ENCODE measurements around the gene SLC25A13.

The SLC25A13 gene

DNA sequence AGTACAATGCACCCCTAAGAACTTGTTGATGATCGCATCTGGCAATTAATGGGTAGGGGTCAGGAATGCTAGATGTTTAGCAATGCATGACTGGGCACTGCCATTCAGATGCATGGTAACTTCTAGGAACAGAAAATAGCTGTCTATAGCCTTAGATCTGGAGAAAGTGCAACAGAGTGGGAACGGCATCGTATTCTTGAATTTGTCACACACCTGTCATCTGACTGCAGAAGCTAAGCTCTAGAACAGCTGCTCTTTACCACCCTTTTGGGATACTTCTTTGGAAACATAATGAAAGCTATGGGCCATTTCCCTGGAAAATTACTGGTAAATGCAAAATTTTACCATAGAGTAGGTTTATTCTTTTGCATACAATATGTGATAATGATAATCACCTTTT lies 118.1 kb downstream of the SLC25A13 start:
- DNase-seq (ENCODE audit: low read depth in 3 of 3) = no peak

DNA sequence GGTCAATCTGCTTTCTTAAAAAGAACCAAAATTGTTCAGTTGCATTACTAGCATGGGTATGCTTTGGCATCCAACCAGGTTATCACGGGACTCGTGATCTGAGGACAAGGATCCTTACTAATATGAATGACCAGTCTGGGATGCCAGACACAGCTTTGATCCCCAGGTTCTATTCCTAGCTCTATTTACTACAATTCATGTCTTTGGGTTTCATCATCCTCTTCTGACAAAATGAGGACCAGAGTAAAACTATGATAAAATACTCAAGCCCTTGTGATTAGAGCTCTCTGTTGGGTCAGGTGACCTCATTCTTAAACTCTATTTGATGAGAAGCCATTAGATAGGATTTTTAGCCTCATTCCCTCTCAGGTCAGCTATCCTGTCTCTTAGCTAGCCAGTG lies 119.8 kb downstream of the SLC25A13 start:
- DNase-seq (ENCODE audit: low read depth in 3 of 3) = no peak

DNA sequence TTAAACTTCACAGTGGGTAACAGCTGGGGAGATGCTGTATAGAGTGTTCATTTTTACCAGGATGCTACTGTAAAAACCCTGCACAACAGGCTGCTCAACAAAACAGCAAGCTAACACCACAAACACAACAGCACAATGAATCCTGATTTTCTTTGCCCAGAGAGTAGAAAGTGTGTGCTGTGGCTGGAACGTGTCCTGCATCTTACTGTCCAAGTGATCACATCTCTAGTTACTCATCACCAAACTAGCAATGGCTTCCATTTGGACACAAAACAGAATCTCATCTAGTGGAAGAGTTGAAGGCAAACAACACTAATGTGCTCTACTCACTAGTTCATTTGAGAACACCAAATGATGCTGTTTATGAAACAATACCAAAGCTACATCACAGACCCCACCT lies 121.2 kb downstream of the SLC25A13 start:
- no peak for DNase-seq (ENCODE audit: low read depth in 3 of 3)

DNA sequence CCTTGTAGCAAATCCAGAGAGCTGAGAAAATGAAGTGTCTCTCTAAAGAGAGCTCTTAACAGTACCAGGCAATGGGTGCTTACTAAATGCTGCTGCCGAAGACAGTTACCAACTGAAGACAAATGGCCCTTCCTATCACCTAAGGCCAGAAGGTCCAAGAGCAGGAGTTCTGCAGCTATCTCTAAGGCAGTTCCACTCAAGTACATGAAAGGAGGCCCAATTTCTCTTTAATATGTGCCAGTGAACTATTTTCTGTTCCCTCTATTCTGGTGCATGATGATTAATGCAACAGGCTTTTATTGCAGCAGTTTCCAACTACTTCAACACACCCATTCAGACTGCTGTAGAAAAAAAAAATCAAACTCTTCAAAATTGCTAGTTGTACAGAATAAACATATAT lies 122.5 kb downstream of the SLC25A13 start:
- no peak for DNase-seq (ENCODE audit: low read depth in 3 of 3)

DNA sequence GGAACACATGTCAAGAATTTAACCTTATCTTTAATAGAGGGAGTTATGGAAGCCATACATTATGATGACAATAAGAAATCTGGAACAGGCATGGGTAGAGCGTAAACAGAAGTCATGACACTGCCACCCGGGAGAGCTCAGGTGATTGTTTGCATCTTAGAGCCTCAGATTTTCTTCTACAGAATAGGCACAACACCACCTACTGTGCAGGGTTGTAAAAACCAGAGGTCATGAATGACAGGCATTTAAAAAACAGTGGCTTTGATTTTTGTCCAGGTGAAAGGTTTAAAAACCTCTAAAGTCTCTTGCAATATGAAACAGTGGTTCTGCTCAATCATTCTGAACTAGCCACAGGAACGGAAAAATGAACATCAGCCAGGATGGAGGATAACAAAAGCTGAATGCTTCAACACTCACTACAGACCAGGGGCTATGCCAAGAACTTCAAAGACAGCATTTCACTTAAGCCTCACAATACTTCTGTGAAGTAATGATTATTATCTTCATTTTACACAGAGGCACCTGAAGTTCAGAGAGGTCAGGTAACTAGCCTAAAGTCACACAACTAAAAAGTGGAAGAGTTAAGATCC lies 123.8 kb downstream of the SLC25A13 start:
- DNase-seq (ENCODE audit: low read depth in 3 of 3) = no peak

- no peak for DNase-seq (ENCODE audit: low read depth in 3 of 3)
Observed at GRCh38 chr7:96196676-96197075, 125.2 kb downstream of the SLC25A13 start.

GRCh38 chr7:96189129-96189820 lies 132.6 kb downstream of the SLC25A13 start:
- no peak for DNase-seq (ENCODE audit: low read depth in 3 of 3)

- no peak for DNase-seq (ENCODE audit: low read depth in 3 of 3)
Observed at GRCh38 chr7:96188591-96188991, 133.3 kb downstream of the SLC25A13 start.

- no peak for DNase-seq (ENCODE audit: low read depth in 3 of 3)
Observed at GRCh38 chr7:96188174-96188581, 133.7 kb downstream of the SLC25A13 start.

- DNase-seq (ENCODE audit: low read depth in 3 of 3) = no peak
Observed at GRCh38 chr7:96187735-96188134, 134.2 kb downstream of the SLC25A13 start.

DNA sequence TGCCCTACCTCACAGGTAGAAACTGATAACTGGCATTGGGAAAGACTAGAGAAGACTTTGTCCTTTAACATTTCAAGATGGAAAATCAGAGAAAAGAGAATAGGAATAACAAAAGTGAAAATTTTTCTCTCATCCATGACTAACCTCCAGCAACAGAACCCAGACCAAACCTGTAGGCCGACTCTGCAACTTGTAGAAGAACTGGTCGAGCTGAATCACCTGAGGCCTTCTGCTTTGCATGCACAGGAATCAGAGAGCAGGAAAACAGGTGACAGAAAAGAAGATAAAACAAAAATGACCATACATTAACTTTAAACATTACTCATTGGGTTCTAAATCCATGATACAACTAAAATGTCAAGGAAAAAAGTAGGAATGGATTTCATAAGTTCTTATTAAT lies 137.1 kb downstream of the SLC25A13 start:
- DNase-seq (ENCODE audit: low read depth in 3 of 3) = no peak

- no peak for DNase-seq (ENCODE audit: low read depth in 3 of 3)
Observed at GRCh38 chr7:96183163-96183670, 138.7 kb downstream of the SLC25A13 start.

- no peak for DNase-seq (ENCODE audit: low read depth in 3 of 3)
Observed at GRCh38 chr7:96182424-96183158, 139.3 kb downstream of the SLC25A13 start.

GRCh38 chr7:96181174-96181573 lies 140.7 kb downstream of the SLC25A13 start:
- DNase-seq (ENCODE audit: low read depth in 3 of 3) = no peak

DNA sequence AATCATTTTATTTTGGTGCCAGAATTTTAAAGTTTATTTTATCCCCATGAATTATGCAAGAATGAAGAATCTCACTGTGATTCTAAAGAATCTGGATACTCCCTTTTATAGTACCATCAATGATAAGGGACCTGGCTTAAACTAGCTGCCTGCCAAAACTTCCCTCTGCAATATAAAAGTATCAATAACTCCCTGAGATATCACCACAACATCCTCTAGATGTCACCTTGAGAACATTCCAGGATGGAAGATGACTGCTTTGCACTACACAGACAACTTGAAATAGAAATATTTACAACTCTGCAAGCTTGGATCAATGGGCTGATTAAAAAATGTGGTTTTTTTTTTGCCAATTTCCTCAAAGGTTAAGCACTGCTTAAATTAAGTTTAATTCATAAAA lies 142.1 kb downstream of the SLC25A13 start:
- no peak for DNase-seq (ENCODE audit: low read depth in 3 of 3)

GRCh38 chr7:96179341-96179740 lies 142.6 kb downstream of the SLC25A13 start:
- DNase-seq (ENCODE audit: low read depth in 3 of 3) = no peak

- DNase-seq (ENCODE audit: low read depth in 3 of 3) = no peak
Observed at GRCh38 chr7:96178581-96178980, 143.3 kb downstream of the SLC25A13 start.

- no peak for DNase-seq (ENCODE audit: low read depth in 3 of 3)
Observed at GRCh38 chr7:96177353-96177752, 144.5 kb downstream of the SLC25A13 start.

DNA sequence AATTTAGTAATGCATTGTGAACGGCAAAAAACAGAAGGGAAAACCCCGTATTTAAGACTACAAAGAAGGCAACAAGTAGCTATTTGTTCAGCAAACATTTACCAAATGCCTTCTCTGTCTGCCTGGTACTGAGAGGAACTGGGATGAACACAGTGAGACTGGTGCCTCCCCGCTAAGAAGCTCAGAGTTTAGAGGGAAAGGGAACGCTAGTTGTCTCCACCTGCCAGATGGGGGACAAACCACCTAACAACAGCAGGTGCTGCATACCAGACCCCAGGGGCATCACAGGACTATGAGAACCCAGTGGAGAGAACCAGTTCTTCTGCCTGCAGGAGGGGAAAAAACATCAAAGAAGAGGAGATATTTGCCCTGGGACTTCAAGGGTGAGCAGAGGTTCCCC lies 147.1 kb downstream of the SLC25A13 start:
- no peak for DNase-seq (ENCODE audit: low read depth in 3 of 3)

DNA sequence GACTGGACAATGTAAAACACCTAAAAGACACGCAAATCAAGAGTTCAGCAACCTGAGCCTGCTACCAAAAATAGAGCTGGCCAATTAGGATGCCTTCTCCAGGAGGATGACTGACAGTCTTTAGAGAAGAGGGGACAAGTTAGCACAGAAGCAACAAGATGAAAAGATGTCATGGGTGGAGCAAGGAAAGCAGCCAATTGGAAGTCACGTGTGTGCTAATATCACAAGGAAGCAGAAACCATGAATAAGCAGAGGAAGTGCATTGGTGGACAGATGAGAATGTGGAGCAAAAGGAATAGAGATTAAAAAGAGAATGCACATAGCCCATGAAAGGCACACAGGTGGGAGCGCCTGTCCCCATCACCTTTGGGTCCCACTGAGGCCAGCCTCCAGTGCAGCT lies 148.1 kb downstream of the SLC25A13 start:
- DNase-seq (ENCODE audit: low read depth in 3 of 3) = no peak

- no peak for DNase-seq (ENCODE audit: low read depth in 3 of 3)
Observed at GRCh38 chr7:96169439-96169838, 152.5 kb downstream of the SLC25A13 start.

GRCh38 chr7:96167424-96167823 lies 154.5 kb downstream of the SLC25A13 start:
- no peak for DNase-seq (ENCODE audit: low read depth in 3 of 3)

- no peak for DNase-seq (ENCODE audit: low read depth in 3 of 3)
Observed at GRCh38 chr7:96161897-96162296, 160.0 kb downstream of the SLC25A13 start.
